Vagina (tissue), 2 donors: ENCODE results near the gene CREB5. TPM values are rescaled to one million over a fixed set of nuclear protein-coding genes. Genes with fewer than 3 reads are reported as not detected.
"Not testable (repeated sequence)": the region's sequence is repeated elsewhere in the genome, so short reads cannot be mapped to it uniquely, and the experiment has no call there.

Experiments used
- DNase-seq, 2 donors: peaks; one replicate each; pipeline ENCODE4 v3.0.0-alpha.2; 2017; ENCODE audit errors: extremely low spot score in 2 of 2
- H3K27ac ChIP-seq: fragments of 200-600 bp; sonication (generic); one replicate; pipeline ENCODE4 v1.5.1; 2019
- H3K27me3 ChIP-seq: fragments of 200-600 bp; sonication (generic); one replicate; pipeline ENCODE4 v1.5.1; 2019
- H3K36me3 ChIP-seq, 2 donors: fragments of 200-600 bp; sonication (generic); one replicate each; pipeline ENCODE4 v1.5.1; 2017 to 2019
- H3K4me1 ChIP-seq: fragments of 200-600 bp; sonication (generic); one replicate; pipeline ENCODE4 v1.5.1; 2019
- H3K4me3 ChIP-seq, 2 donors: fragments of 200-600 bp; sonication (generic); 1 replicate in 1 of 2; 2 replicates in 1 of 2; pipeline ENCODE4 v1.5.1; 2016 to 2019
- H3K9me3 ChIP-seq: fragments of 200-600 bp; sonication (generic); one replicate; pipeline ENCODE4 v1.5.1; 2019
- POLR2A ChIP-seq, 2 donors: fragments of 450-650 bp; IDR thresholded peaks; one replicate each; pipeline ENCODE4 v1.6.1; 2017; ENCODE audit warnings: antibody characterized with exemption in 2 of 2, mild to moderate bottlenecking in 2 of 2, moderate library complexity in 2 of 2
- POLR2AphosphoS5 ChIP-seq, 2 donors: sonication (generic); formaldehyde crosslinking; IDR thresholded peaks; one replicate each; pipeline ENCODE4 v1.9.0; 2017; ENCODE audit warnings: antibody characterized with exemption in 2 of 2, mild to moderate bottlenecking in 2 of 2, low read depth in 1 of 2; ENCODE audit not compliant: insufficient read depth in 1 of 2
- intact Hi-C: fragments of 100-400 bp; cut with DNase I; formaldehyde crosslinking; loops from one replicate; pipeline ENCODE4 v1.15.1; 2023
- total RNA-seq: library from RNA; depleted of rRNA; stranded (reverse); fragments of >200 nt; gene quantifications from one replicate; pipeline ENCODE4 v1.2.3, GENCODE V29; 2016
- TF ChIP-seq, protein P1 (sequence below), 3 experiments: fragments of 450-650 bp in 2 of 3; fragments of 200-600 bp in 1 of 3; sonication (generic) in 1 of 3; IDR thresholded peaks; one replicate each; pipeline ENCODE4 v1.5.1; 2017 to 2019; ENCODE audit warnings: antibody characterized with exemption in 3 of 3, mild to moderate bottlenecking in 2 of 3, moderate library complexity in 2 of 3

Gene CREB5
- total RNA-seq, 1 donor from 2014 or later, result 23.1 TPM

DNA sequence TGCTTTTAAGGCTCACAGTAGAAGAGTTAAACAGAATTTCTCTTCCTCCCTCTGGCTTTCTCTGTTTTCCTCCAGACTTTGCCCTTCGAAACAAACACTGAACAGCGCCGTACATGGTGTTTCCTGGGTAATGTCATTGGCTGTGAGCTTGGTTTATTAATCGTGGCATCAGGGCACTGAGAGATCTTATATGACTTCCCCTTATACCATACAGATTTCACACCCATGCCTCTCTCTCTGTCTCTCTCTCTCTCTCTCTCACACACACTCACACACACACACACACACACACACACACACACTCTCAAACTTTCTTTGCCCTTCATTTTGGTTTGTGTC is 195.5 kb downstream of the CREB5 start:
- intact Hi-C loops, result no loop called here
- no peak overlapping the region for H3K27ac ChIP-seq
- TF ChIP-seq, protein P1, sequence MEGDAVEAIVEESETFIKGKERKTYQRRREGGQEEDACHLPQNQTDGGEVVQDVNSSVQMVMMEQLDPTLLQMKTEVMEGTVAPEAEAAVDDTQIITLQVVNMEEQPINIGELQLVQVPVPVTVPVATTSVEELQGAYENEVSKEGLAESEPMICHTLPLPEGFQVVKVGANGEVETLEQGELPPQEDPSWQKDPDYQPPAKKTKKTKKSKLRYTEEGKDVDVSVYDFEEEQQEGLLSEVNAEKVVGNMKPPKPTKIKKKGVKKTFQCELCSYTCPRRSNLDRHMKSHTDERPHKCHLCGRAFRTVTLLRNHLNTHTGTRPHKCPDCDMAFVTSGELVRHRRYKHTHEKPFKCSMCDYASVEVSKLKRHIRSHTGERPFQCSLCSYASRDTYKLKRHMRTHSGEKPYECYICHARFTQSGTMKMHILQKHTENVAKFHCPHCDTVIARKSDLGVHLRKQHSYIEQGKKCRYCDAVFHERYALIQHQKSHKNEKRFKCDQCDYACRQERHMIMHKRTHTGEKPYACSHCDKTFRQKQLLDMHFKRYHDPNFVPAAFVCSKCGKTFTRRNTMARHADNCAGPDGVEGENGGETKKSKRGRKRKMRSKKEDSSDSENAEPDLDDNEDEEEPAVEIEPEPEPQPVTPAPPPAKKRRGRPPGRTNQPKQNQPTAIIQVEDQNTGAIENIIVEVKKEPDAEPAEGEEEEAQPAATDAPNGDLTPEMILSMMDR (IDR thresholded peaks at IDR 0.05), result no peak
- no peak for TF ChIP-seq POLR2AphosphoS5 (IDR thresholded peaks at IDR 0.05; ENCODE audit: insufficient read depth in 1 of 2, low read depth in 1 of 2)
- TF ChIP-seq POLR2A (IDR thresholded peaks at IDR 0.05), result no peak

GRCh38 chr7:28608237-28608656 is 195.9 kb downstream of the CREB5 start:
- H3K27ac ChIP-seq, result no peak overlapping the region
- H3K4me1 ChIP-seq, result no peaks in the 10 kb centered on the region
- TF ChIP-seq, protein P1 (IDR thresholded peaks at IDR 0.05), result no peak
- TF ChIP-seq POLR2A (IDR thresholded peaks at IDR 0.05) (no peak), POLR2AphosphoS5 (IDR thresholded peaks at IDR 0.05; ENCODE audit: insufficient read depth in 1 of 2, low read depth in 1 of 2) (no peak)

More for the DNA sequence above, 195.5 kb downstream of the CREB5 start:
- H3K4me1 ChIP-seq, result no peaks in the 10 kb centered on the region
- no peaks in the 10 kb centered on the region for H3K36me3 ChIP-seq
- H3K9me3 ChIP-seq, result no peaks in the 10 kb centered on the region
- H3K27me3 ChIP-seq, result no peaks in the 10 kb centered on the region
- DNase-seq, result no peak
- no peak overlapping the region for H3K4me3 ChIP-seq

GRCh38 chr7:28608731-28609130 is 196.4 kb downstream of the CREB5 start:
- no peak for DNase-seq
- no peaks in the 10 kb centered on the region for H3K9me3 ChIP-seq
- no peaks in the 10 kb centered on the region for H3K36me3 ChIP-seq
- no peaks in the 10 kb centered on the region for H3K4me1 ChIP-seq
- H3K4me3 ChIP-seq, result no peak overlapping the region
- no peak for TF ChIP-seq POLR2AphosphoS5 (IDR thresholded peaks at IDR 0.05; ENCODE audit: insufficient read depth in 1 of 2, low read depth in 1 of 2)
- TF ChIP-seq, protein P1 (IDR thresholded peaks at IDR 0.05), result no peak
- no peak for TF ChIP-seq POLR2A (IDR thresholded peaks at IDR 0.05)
- no peaks in the 10 kb centered on the region for H3K27me3 ChIP-seq
- H3K27ac ChIP-seq, result no peak overlapping the region
- intact Hi-C loops, result no loop called here

More at GRCh38 chr7:28608237-28608656, 195.9 kb downstream of the CREB5 start:
- Histone ChIP-seq H3K36me3 (no peaks in the 10 kb centered on the region), H3K9me3 (no peaks in the 10 kb centered on the region), H3K27me3 (no peaks in the 10 kb centered on the region), H3K4me3 (no peak overlapping the region)
- DNase-seq, result no peak
- intact Hi-C loops, result no loop called here

DNA sequence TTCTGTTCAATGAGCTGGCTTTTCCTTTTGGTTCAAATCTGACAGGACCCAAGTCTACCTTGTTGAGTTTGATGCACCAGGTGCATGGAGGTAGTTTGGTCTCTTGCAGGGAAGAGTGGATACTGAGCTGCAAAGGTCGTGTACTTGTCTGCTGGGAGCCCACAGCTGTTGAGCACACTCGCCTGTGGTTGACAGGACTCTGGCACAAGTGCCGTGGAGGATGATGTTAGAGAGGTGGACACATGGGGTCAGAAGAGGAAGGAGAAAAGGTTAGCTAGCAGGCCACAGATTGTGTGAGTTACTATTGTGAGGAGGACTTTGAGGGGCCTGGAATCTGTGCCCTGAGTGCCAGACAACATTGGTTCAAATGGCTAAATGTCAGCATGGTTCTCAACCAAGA is 197.3 kb downstream of the CREB5 start:
- intact Hi-C loops, result no loop called here
- no peaks in the 10 kb centered on the region for H3K4me1 ChIP-seq
- DNase-seq, result no peak
- TF ChIP-seq, protein P1 (IDR thresholded peaks at IDR 0.05), result no peak
- TF ChIP-seq POLR2AphosphoS5 (IDR thresholded peaks at IDR 0.05; ENCODE audit: insufficient read depth in 1 of 2, low read depth in 1 of 2) (no peak), POLR2A (IDR thresholded peaks at IDR 0.05) (no peak)
- H3K4me3 ChIP-seq, result no peak overlapping the region
- no peak overlapping the region for H3K27ac ChIP-seq
- H3K27me3 ChIP-seq, result no peaks in the 10 kb centered on the region
- no peaks in the 10 kb centered on the region for H3K36me3 ChIP-seq
- no peaks in the 10 kb centered on the region for H3K9me3 ChIP-seq

DNA sequence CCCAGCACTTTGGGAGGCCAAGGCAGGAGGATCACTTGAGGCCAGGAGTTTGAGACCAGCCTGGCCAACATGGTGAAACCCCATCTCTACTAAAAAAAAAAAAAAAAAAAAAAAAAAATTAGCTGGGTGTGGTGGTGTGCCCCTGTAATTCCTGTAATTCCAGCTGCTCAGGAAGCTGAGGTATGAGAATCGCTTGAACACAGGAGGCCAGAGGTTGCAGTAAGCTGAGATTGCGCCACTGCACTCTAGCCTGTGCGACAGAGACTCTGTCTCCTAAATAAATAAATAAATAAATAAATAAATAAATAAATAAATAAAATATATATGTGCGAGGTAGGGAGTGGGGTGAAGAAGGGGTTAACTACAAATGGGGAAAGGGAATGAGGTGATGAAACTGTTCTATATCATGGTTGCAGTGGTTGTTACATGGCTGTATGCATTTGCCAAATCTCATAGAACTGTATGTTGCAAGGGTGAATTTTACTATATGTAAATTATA is 199.1 kb downstream of the CREB5 start:
- H3K27me3 ChIP-seq, DNase-seq, H3K4me3 ChIP-seq, H3K27ac ChIP-seq, H3K4me1 ChIP-seq, intact Hi-C loops, H3K9me3 ChIP-seq, H3K36me3 ChIP-seq: not testable (repeated sequence)
